ENCODE measurements around the gene ARHGAP45.

DNA sequence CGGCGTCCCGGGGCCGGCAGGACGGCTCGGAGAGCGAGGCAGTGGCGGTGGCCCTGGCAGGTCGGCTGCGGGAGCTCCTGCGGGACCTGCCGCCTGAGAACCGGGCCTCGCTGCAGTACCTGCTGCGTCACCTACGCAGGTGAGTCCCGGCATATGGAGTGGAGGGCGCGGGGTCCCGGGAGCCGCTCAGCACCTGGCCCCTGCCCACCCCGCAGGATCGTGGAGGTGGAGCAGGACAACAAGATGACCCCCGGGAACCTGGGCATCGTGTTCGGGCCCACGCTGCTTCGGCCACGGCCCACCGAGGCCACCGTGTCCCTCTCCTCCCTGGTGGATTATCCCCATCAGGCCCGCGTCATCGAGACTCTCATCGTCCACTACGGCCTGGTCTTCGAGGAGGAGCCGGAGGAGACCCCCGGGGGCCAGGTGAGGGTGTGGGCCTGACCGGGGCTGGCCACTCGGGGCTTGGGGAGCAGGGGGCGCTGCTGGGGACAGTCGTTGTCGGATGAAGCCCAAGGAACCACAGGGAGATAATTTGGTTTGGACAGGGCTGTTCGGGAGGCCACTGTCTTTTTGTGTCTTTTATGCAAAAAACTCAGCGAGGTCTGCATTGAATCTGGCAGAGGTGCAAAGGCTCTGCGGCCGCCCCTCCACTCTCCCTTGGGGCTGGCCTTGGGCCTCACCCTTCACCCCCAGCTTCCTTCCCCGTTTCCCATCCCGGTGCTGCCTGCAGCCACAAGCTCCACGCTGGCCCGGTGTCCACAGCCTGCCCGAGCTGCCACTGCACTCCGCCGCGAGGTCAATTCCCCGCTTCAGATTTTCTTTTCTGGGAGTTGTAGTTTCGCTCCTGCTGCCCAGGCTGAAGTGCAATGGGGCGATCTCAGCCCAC lies 16.2 kb downstream of the ARHGAP45 start:
- TF ChIP-seq, protein P1, sequence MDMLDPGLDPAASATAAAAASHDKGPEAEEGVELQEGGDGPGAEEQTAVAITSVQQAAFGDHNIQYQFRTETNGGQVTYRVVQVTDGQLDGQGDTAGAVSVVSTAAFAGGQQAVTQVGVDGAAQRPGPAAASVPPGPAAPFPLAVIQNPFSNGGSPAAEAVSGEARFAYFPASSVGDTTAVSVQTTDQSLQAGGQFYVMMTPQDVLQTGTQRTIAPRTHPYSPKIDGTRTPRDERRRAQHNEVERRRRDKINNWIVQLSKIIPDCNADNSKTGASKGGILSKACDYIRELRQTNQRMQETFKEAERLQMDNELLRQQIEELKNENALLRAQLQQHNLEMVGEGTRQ (IDR thresholded peaks at IDR 0.05) = no peak
- TF ChIP-seq RARB (CRISPR knock-in tag; IDR thresholded peaks at IDR 0.05) = no peak
- no peak for TF ChIP-seq CTCF (IDR thresholded peaks at IDR 0.05)
- TF ChIP-seq REST (IDR thresholded peaks at IDR 0.05) = no peak
- TF ChIP-seq CBX2 (IDR thresholded peaks at IDR 0.05; ENCODE audit: borderline replicate concordance, low read depth) = no peak

All from A549 (cell line).